AG08396 (cell line): ENCODE results near the gene CDH23.

Experiments used
- DNase-seq: peaks from one replicate; pipeline ENCODE4 v3.0.0; 2012; ENCODE audit warnings: low spot score, mixed read lengths

The CDH23 gene

GRCh38 chr10:71423250-71423649, 26.5 kb downstream of the CDH23 start:
- DNase-seq, result no peak

- DNase-seq, result no peak
Observed at GRCh38 chr10:71423901-71424300, 27.2 kb downstream of the CDH23 start.

GRCh38 chr10:71424496-71425194, 27.9 kb downstream of the CDH23 start:
- DNase-seq, result no peak

- DNase-seq, result no peak
Observed at GRCh38 chr10:71426058-71426605, 29.4 kb downstream of the CDH23 start.

- no peak for DNase-seq
Observed at GRCh38 chr10:71427246-71427645, 30.5 kb downstream of the CDH23 start.

GRCh38 chr10:71429304-71429703, 32.6 kb downstream of the CDH23 start:
- no peak for DNase-seq

GRCh38 chr10:71429929-71430328, 33.2 kb downstream of the CDH23 start:
- DNase-seq, result no peak

GRCh38 chr10:71431239-71432100, 34.8 kb downstream of the CDH23 start:
- DNase-seq, result no peak

- DNase-seq, result no peak
Observed at GRCh38 chr10:71432101-71432905, 35.6 kb downstream of the CDH23 start.

- no peak for DNase-seq
Observed at GRCh38 chr10:71432956-71433767, 36.4 kb downstream of the CDH23 start.

- DNase-seq, result no peak
Observed at GRCh38 chr10:71433768-71434744, 37.3 kb downstream of the CDH23 start.

GRCh38 chr10:71434760-71435394, 38.2 kb downstream of the CDH23 start:
- no peak for DNase-seq

- DNase-seq, result no peak
Observed at GRCh38 chr10:71435571-71436267, 39.0 kb downstream of the CDH23 start.

GRCh38 chr10:71436268-71437125, 39.8 kb downstream of the CDH23 start:
- no peak for DNase-seq

GRCh38 chr10:71437537-71438092, 40.9 kb downstream of the CDH23 start:
- no peak for DNase-seq

- no peak for DNase-seq
Observed at GRCh38 chr10:71438761-71439160, 42.0 kb downstream of the CDH23 start.

- no peak for DNase-seq
Observed at GRCh38 chr10:71439670-71440425, 43.1 kb downstream of the CDH23 start.
